Astrocyte of the spinal cord (primary cell): ENCODE data around the gene CAMTA1.
"Not testable (repeated sequence)": the region's sequence is repeated elsewhere in the genome, so short reads cannot be mapped to it uniquely, and the experiment has no call there.

Experiments used
- DNase-seq: peaks from one replicate; pipeline ENCODE4 v3.0.0; 2011; ENCODE audit warnings: low read depth, low spot score
- H3K4me3 ChIP-seq: 2 replicates; pipeline ENCODE4 v1.5.1; 2011; ENCODE audit warnings: low read depth, mild to moderate bottlenecking, low read length, moderate library complexity
- in situ Hi-C: cut with HindIII; loops from 2 replicates; pipeline ENCODE4 v1.10.0; 2017; ENCODE audit warnings: low sequenced_read_pairs
- TF ChIP-seq, protein P1 (sequence below): IDR thresholded peaks from 2 replicates; pipeline ENCODE4 v1.5.1; 2012; ENCODE audit warnings: low read depth, mild to moderate bottlenecking, low read length, inconsistent platforms

CAMTA1 gene

GRCh38 chr1:7786795-7787194 is 1001.5 kb downstream of the CAMTA1 start:
- in situ Hi-C loops, result no loop called here
- DNase-seq, result no peak
- TF ChIP-seq, protein P1, sequence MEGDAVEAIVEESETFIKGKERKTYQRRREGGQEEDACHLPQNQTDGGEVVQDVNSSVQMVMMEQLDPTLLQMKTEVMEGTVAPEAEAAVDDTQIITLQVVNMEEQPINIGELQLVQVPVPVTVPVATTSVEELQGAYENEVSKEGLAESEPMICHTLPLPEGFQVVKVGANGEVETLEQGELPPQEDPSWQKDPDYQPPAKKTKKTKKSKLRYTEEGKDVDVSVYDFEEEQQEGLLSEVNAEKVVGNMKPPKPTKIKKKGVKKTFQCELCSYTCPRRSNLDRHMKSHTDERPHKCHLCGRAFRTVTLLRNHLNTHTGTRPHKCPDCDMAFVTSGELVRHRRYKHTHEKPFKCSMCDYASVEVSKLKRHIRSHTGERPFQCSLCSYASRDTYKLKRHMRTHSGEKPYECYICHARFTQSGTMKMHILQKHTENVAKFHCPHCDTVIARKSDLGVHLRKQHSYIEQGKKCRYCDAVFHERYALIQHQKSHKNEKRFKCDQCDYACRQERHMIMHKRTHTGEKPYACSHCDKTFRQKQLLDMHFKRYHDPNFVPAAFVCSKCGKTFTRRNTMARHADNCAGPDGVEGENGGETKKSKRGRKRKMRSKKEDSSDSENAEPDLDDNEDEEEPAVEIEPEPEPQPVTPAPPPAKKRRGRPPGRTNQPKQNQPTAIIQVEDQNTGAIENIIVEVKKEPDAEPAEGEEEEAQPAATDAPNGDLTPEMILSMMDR, result no peak
- H3K4me3 ChIP-seq, result no peak overlapping the region

DNA sequence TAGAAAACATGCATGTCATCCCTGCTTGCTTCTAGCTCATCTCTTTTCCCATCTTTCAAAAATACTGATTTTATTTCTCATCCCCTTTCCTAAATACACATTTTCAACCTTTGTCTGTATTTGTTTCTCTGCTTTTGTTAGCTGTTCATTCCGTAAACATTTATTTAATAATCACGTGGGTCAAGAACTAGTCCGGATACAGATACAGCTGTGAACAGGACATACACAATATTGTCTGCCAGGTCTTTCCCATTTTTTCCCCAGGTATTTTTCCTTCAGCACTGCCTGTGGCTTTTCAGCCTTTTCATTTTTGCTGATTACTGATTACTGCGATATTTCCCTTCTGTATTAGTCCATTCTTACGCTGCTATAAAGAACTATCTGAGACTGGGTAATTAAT is 1004.6 kb downstream of the CAMTA1 start:
- TF ChIP-seq, protein P1, result no peak
- H3K4me3 ChIP-seq, result no peak overlapping the region
- DNase-seq, result no peak
- in situ Hi-C loops, result no loop called here

DNA sequence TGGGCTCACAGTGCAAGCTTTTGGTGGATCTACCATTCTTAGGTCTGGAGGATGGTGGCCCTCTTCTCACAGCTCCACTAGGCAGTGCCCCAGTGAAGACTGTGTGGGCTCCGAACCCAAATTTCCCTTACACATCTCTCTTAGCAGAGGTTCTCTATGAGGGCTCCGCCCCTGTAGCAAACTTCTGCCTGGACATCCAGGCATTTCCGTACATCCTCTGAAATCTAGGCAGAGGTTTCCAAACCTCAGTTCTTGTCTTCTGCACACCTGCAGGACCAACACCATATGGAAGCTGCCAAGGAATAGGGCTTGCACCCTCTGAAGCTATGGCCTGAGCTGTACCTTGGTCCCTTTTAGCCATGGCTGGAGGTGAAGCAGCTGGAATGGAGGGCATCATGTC is 1005.8 kb downstream of the CAMTA1 start:
- H3K4me3 ChIP-seq, DNase-seq, in situ Hi-C loops: not testable (repeated sequence)

DNA sequence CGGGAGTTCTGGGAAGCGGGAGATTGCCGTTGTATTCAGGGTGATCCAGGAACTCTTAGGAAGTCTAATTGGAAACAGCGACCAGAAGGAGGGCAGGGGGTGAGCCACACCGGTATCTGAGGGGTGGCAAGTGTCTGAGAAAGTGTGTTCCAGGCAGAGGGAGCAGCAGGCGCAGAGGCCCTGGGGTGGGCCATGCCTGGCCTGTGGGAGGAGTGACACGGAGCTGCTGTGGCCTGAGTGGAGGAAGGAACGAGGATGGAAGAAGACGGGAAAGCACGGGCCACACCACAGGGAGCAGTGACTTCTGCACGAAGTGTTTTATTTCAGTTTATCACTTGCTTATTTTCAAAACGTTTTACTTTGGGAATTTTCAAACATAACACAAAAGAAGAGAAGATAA is 1010.2 kb downstream of the CAMTA1 start:
- in situ Hi-C loops, result no loop called here
- no peak for DNase-seq
- H3K4me3 ChIP-seq, result no peak overlapping the region
- TF ChIP-seq, protein P1, result no peak

- in situ Hi-C loops, result no loop called here
- TF ChIP-seq, protein P1, result no peak
- H3K4me3 ChIP-seq, result no peak overlapping the region
- no peak for DNase-seq
Measured at GRCh38 chr1:7805460-7805859, 1020.2 kb downstream of the CAMTA1 start.

DNA sequence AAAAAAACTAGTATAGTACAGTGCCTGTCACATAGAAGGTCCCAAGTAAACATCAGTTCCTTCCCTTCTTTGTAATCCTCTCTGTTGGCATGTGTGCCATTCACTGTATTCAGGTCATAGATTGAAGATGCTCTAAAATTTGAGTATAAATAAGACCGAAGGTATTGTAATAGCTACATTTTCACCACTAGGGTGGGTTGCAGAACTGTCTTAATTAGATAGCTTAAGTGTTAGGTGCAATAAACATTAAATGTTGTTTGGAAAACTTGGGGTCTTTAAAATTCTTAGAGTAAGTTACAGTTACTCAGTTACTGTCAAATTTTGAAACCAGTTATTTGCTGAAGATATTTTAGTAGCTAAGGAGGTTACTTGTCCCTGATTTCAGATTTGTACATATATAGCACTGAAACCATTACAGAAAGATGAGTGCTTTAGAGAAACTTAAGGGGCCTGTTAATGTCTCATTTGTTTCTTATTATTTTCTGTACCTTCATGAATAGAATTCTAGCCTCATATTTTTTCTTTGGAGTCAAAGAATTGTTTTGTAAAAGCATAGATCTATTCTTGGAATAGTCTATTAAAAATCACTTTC is 1023.1 kb downstream of the CAMTA1 start:
- no peak overlapping the region for H3K4me3 ChIP-seq
- DNase-seq, result peak; percentile 53
- in situ Hi-C loops, result no loop called here
- TF ChIP-seq, protein P1, result peak; percentile 58

DNA sequence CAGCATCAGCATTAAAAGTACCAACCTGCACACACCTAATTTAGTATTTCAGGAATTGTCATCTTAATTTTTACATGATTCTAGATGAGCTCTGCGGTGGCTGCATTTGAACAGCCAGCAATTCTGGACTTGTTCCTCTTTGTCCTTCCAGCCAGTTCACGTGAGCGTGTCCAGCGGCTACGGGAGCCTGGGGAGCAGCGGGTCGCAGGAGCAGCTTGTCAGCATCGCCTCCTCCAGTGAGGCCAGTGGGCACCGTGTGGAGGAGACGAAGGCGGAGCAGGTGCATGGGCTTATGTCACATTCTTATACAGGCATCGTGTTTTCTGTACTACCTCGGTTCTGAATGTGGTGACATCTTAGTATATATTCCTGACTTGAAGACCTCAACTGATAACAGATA is 1024.5 kb downstream of the CAMTA1 start:
- TF ChIP-seq, protein P1, result no peak
- DNase-seq, result no peak
- H3K4me3 ChIP-seq, result no peak overlapping the region
- in situ Hi-C loops, result no loop called here
